NCI-H1092 (cell line): ENCODE data around the gene OR7C2.

ENCODE experiments used
- DNase-seq: peaks from one replicate; lab custom pipeline; 2025; lab: John Stamatoyannopoulos, UW

The OR7C2 gene

GRCh38 chr19:14979476-14980255 is 38.4 kb downstream of the OR7C2 start, which contains the start of gene SLC1A6:
SLC1A6 (minus strand) TSS chr19:14979864; CDS start chr19:14972910, 6,954 bp downstream.
- DNase-seq = no peak

- no peak for DNase-seq
These were observed 43.8 kb downstream of the OR7C2 start for GRCh38 chr19:14985133-14985532.
